ENCODE measurements around the gene MMP12.

DNA sequence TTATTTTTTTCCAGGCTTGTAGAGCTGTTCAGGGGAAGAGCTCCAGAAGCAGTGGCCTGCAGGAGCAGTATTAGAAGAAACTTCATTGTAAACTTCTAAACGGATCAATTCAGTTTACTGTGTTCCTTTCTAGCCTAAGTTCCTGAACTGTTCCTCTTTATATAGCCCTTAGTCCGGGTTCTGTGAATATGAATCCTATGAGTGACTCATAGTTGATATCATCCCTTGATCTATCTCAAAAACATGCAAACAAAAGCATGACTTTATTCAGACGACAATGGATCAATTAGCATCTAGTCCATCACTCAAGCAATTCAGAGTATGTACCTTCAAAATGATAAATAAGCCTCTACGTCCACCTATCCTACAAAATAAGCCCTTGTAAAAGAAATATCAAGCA is at the start of gene MMP12:
- TF ChIP-seq, protein P1, sequence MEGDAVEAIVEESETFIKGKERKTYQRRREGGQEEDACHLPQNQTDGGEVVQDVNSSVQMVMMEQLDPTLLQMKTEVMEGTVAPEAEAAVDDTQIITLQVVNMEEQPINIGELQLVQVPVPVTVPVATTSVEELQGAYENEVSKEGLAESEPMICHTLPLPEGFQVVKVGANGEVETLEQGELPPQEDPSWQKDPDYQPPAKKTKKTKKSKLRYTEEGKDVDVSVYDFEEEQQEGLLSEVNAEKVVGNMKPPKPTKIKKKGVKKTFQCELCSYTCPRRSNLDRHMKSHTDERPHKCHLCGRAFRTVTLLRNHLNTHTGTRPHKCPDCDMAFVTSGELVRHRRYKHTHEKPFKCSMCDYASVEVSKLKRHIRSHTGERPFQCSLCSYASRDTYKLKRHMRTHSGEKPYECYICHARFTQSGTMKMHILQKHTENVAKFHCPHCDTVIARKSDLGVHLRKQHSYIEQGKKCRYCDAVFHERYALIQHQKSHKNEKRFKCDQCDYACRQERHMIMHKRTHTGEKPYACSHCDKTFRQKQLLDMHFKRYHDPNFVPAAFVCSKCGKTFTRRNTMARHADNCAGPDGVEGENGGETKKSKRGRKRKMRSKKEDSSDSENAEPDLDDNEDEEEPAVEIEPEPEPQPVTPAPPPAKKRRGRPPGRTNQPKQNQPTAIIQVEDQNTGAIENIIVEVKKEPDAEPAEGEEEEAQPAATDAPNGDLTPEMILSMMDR (IDR thresholded peaks at IDR 0.05): no peak
- no peak for TF ChIP-seq POLR2A (IDR thresholded peaks at IDR 0.05)

All from testis (tissue), 2 donors.